ENCODE results near the gene PPP3R1. TPM values are rescaled to one million over a fixed set of nuclear protein-coding genes. Genes with fewer than 3 reads are reported as not detected.

PPP3R1 gene
- total RNA-seq, 1 experiment from 2014 or later = 74.2 TPM

DNA sequence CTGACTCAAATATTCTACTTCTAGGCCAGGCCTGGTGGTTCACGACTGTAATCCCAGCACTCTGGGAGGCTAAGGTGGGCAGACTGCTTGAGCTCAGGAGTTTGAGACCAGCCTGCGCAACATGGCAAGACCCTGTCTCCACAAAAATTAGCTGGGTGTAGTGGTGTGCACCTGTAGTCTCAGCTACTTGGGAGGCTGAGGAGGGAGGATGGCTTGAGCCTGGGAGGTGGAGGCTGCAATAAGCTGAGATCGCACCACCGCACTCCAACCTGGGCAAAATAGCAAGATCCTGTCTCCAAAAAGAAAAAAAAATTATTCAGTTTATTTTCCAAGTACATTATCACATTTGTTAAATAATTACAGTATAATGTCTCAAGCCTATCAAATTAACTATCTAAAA lies 7.3 kb downstream of the PPP3R1 start:
- no peaks in the 10 kb centered on the region for H4K20me1 ChIP-seq (ENCODE audit: control insufficient read depth, insufficient read depth, insufficient read length)
- no peaks in the 10 kb centered on the region; a peak in 1 of 7 replicates for H3K36me3 Mint-ChIP-seq (ENCODE audit: insufficient read depth in 1 of 3, low read depth in 3 of 3)
- no peak overlapping the region for H2AFZ ChIP-seq (ENCODE audit: low read length)
- no peak overlapping the region for H3K4me2 ChIP-seq (ENCODE audit: insufficient read depth, insufficient read length, low read length)
- H3K23ac ChIP-seq (ENCODE audit: insufficient read length, low read depth, low read length) = no peak overlapping the region
- H3K27me3 ChIP-seq (ENCODE audit: insufficient read depth, low read length) = no peaks in the 10 kb centered on the region
- no peak overlapping the region for H3K9ac ChIP-seq (ENCODE audit: extremely low read depth, insufficient read length, low read length)
- no peaks in the 10 kb centered on the region for H3K27me3 Mint-ChIP-seq (ENCODE audit: low read depth)
- H3K79me2 ChIP-seq (ENCODE audit: insufficient read depth, low read length) = peaks cover 70% of the 10 kb centered on the region
- no peak overlapping the region for H3K4ac ChIP-seq (ENCODE audit: low read depth, low read length)
- no peak overlapping the region for H2BK20ac ChIP-seq (ENCODE audit: low read depth, low read length, poor library complexity, severe bottlenecking)
- no peak overlapping the region for H2BK12ac ChIP-seq (ENCODE audit: insufficient read length, low read depth, low read length)
- no peak overlapping the region for H3K27ac Mint-ChIP-seq
- H3T11ph ChIP-seq (ENCODE audit: low read length) = no peak overlapping the region
- H4K91ac ChIP-seq (ENCODE audit: insufficient read length, low read depth, low read length) = no peak overlapping the region
- no peak overlapping the region for H2BK15ac ChIP-seq (ENCODE audit: low read depth, low read length)
- peaks cover 3% of the 10 kb centered on the region for H3K79me1 ChIP-seq (ENCODE audit: insufficient read depth, low read depth, low read length, poor library complexity, severe bottlenecking)
- TF ChIP-seq, protein P1, sequence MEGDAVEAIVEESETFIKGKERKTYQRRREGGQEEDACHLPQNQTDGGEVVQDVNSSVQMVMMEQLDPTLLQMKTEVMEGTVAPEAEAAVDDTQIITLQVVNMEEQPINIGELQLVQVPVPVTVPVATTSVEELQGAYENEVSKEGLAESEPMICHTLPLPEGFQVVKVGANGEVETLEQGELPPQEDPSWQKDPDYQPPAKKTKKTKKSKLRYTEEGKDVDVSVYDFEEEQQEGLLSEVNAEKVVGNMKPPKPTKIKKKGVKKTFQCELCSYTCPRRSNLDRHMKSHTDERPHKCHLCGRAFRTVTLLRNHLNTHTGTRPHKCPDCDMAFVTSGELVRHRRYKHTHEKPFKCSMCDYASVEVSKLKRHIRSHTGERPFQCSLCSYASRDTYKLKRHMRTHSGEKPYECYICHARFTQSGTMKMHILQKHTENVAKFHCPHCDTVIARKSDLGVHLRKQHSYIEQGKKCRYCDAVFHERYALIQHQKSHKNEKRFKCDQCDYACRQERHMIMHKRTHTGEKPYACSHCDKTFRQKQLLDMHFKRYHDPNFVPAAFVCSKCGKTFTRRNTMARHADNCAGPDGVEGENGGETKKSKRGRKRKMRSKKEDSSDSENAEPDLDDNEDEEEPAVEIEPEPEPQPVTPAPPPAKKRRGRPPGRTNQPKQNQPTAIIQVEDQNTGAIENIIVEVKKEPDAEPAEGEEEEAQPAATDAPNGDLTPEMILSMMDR (conservative IDR thresholded peaks at IDR 0.05) = no peak
- H4K8ac ChIP-seq (replicated peaks; ENCODE audit: insufficient read length, low read depth, low read length) = no peak overlapping the region
- no peak overlapping the region for H2BK5ac ChIP-seq (ENCODE audit: insufficient read length, low read length)
- no peaks in the 10 kb centered on the region for H3K23me2 ChIP-seq (ENCODE audit: insufficient read length, low read depth, low read length, poor library complexity, severe bottlenecking)
- H3K4me1 ChIP-seq (ENCODE audit: insufficient read depth, low read length) = peaks cover 6% of the 10 kb centered on the region
- H3K56ac ChIP-seq (ENCODE audit: insufficient read length, low read depth, low read length) = no peak overlapping the region
- H3K27ac ChIP-seq (ENCODE audit: insufficient read length, low read depth, low read length) = no peak overlapping the region
- no peak overlapping the region for H2AK5ac ChIP-seq (ENCODE audit: insufficient read length, low read length)
- WGBS (ENCODE audit: extremely low coverage, insufficient read length, low lambda C conversion rate) = no CpG with 5 or more reads among the region's 4 CpGs
- no peak for DNase-seq
- H4K5ac ChIP-seq (ENCODE audit: insufficient read length, low read depth, low read length) = no peak overlapping the region
- no peak overlapping the region for H2BK120ac ChIP-seq (ENCODE audit: low read depth, low read length, poor library complexity, severe bottlenecking)
- H3K4me1 Mint-ChIP-seq = peaks cover 19 to 20% of the 10 kb centered on the region in 2 experiments
- H3K9me3 ChIP-seq (ENCODE audit: control insufficient read depth, low read depth, low read length) = no peaks in the 10 kb centered on the region
- H3K9me3 Mint-ChIP-seq = no peaks in the 10 kb centered on the region
- H3K18ac ChIP-seq (ENCODE audit: insufficient read length, low read depth, low read length) = no peak overlapping the region
- H3K14ac ChIP-seq (ENCODE audit: insufficient read depth, low read length) = no peak overlapping the region
- no peak overlapping the region for H3K4me3 Mint-ChIP-seq

Data from H9 (cell line).